Kidney (tissue), 14 donors: ENCODE data around the gene ZNHIT2. TPM values are rescaled to one million over a fixed set of nuclear protein-coding genes. Genes with fewer than 3 reads are reported as not detected.
A peak's percentile ranks its signal among the peaks of the same experiment; 100 is the strongest.

ENCODE experiments used
- DNase-seq, 5 donors: peaks; one replicate each; pipeline ENCODE4 v3.0.0-alpha.2; 2013 to 2020
- FAIRE-seq: peaks from 2 replicates; lab custom pipeline; 2012; peaks lifted over from hg19 to GRCh38; lab: Jason Lieb, UNC
- H3K27ac ChIP-seq, 2 donors: one replicate each; pipeline ENCODE4 v1.7.0; 2013; ENCODE audit warnings: low read depth in 2 of 2, low read length in 2 of 2, inconsistent platforms in 1 of 2
- H3K27me3 ChIP-seq: one replicate; pipeline ENCODE4 v1.7.1; 2013; ENCODE audit warnings: low read length, inconsistent platforms; ENCODE audit not compliant: control insufficient read depth, insufficient read depth
- H3K36me3 ChIP-seq, 3 donors: one replicate each; pipeline versions ENCODE4 v1.7.0 to v1.7.1; 2013; ENCODE audit warnings: low read length in 3 of 3, control low read depth in 1 of 3, inconsistent platforms in 1 of 3; ENCODE audit not compliant: insufficient read depth in 3 of 3, control insufficient read depth in 2 of 3
- H3K4me1 ChIP-seq, 3 donors: one replicate each; pipeline versions ENCODE4 v1.7.0 to v1.7.1; 2013; ENCODE audit warnings: low read length in 3 of 3, inconsistent platforms in 1 of 3, low read depth in 1 of 3; ENCODE audit not compliant: control insufficient read depth in 2 of 3, insufficient read depth in 2 of 3
- H3K4me3 ChIP-seq, 3 donors: one replicate each; pipeline versions ENCODE4 v1.7.0 to v1.8.1; 2013; ENCODE audit warnings: low read length in 3 of 3, control low read depth in 1 of 3, inconsistent platforms in 1 of 3
- H3K9ac ChIP-seq, 3 donors: one replicate each; pipeline versions ENCODE4 v1.7.0 to v1.7.1; 2013; ENCODE audit warnings: low read length in 3 of 3, control low read depth in 1 of 3, inconsistent platforms in 1 of 3
- H3K9me3 ChIP-seq, 3 donors: one replicate each; pipeline versions ENCODE4 v1.7.0 to v1.7.1; 2013; ENCODE audit warnings: low read length in 3 of 3, control low read depth in 1 of 3, inconsistent platforms in 1 of 3; ENCODE audit not compliant: control insufficient read depth in 2 of 3, insufficient read depth in 1 of 3
- CTCF ChIP-seq: IDR thresholded peaks from 3 replicates; pipeline ENCODE4 v1.5.1; 2012; ENCODE audit warnings: mild to moderate bottlenecking, moderate library complexity, borderline replicate concordance; ENCODE audit not compliant: insufficient read depth; ENCODE audit errors: extremely low read depth
- intact Hi-C: fragments of 100-400 bp; cut with DNase I; formaldehyde crosslinking; loops from one replicate; pipeline ENCODE4 v1.11.1; 2022
- polyA plus RNA-seq: library from polyadenylated mRNA; stranded (reverse); fragments of 350-450 nt; fragmentation: Illumina TruSeq; extraction: RNeasy Lipid Tissue Mini Kit (QIAGEN cat#74804); gene quantifications from one replicate; pipeline ENCODE4 v1.2.3, GENCODE V29; 2014; ENCODE audit warnings: low read depth, low replicate concordance; ENCODE audit not compliant: insufficient read depth
- total RNA-seq: library from RNA; stranded (reverse); fragmentation: NEBNext Ultra II Directional; extraction: Animal tissue kit (Norgen Biotek cat#: 25700); gene quantifications from one replicate; pipeline ENCODE4 v1.2.1, GENCODE V29; 2021
- donor health status: control.
- donor health status: control.
- donor health status: control.
- donor health status: control.
- donor health status: control.
- donor health status: DM: yes; HTN: yes; CAD: no.
- donor health status: Normal renal cell carcinoma (clear cell type).

Gene ZNHIT2
- total and polyA plus RNA-seq, 2 donors from 2014 or later, result 14.0 to 21.1 TPM

GRCh38 chr11:65148657-65149056, 31.2 kb upstream of the ZNHIT2 start:
- no peak for FAIRE-seq
- H3K9me3 ChIP-seq, result no peaks in the 10 kb centered on the region

GRCh38 chr11:65147352-65148075, 30.0 kb upstream of the ZNHIT2 start:
- no peak for DNase-seq
- Histone ChIP-seq H3K4me3 (no peak overlapping the region), H3K36me3 (no peaks in the 10 kb centered on the region), H3K4me1 (peaks cover 0 to 10% (median 8%) of the 10 kb centered on the region in 3 donors), H3K9ac (no peak overlapping the region), H3K9me3 (no peaks in the 10 kb centered on the region), H3K27me3 (no peaks in the 10 kb centered on the region), H3K27ac (no peak overlapping the region)
- no peak for FAIRE-seq
- TF ChIP-seq CTCF, result no peak
- intact Hi-C loops, result no loop called here

More at GRCh38 chr11:65148657-65149056, 31.2 kb upstream of the ZNHIT2 start:
- no peak overlapping the region for H3K4me3 ChIP-seq
- no peaks in the 10 kb centered on the region for H3K36me3 ChIP-seq
- DNase-seq, result peak in 1 of 5 donors; percentile 52
- intact Hi-C loops, result no loop called here
- no peaks in the 10 kb centered on the region for H3K27me3 ChIP-seq
- TF ChIP-seq CTCF, result no peak
- no peak overlapping the region for H3K27ac ChIP-seq
- peaks cover 0 to 10% (median 8%) of the 10 kb centered on the region in 3 donors for H3K4me1 ChIP-seq
- H3K9ac ChIP-seq, result no peak overlapping the region

GRCh38 chr11:65141896-65142494, 24.5 kb upstream of the ZNHIT2 start:
- H3K27me3 ChIP-seq, result no peaks in the 10 kb centered on the region
- H3K9me3 ChIP-seq, result no peaks in the 10 kb centered on the region
- H3K27ac ChIP-seq, result no peak overlapping the region
- no peak for TF ChIP-seq CTCF
- no peak overlapping the region for H3K4me3 ChIP-seq
- intact Hi-C loops, result no loop called here
- DNase-seq (no peak), FAIRE-seq (no peak)
- H3K36me3 ChIP-seq, result no peaks in the 10 kb centered on the region
- H3K4me1 ChIP-seq, result peaks cover 0 to 5% (median 2%) of the 10 kb centered on the region in 3 donors
- no peak overlapping the region for H3K9ac ChIP-seq
